ENCODE measurements around the gene YOD1. TPM values are rescaled to one million over a fixed set of nuclear protein-coding genes. Genes with fewer than 3 reads are reported as not detected.

The YOD1 gene
- total RNA-seq, 1 experiment from 2014 or later: 19.2 TPM

- intact Hi-C loops (cut with micrococcal nuclease): loop anchor here (5.0 kb wide), 1 partner anchor 292 kb away; the partner anchor contains the start of gene CD55
These were observed 20.4 kb downstream of the YOD1 start for GRCh38 chr1:207030522-207031009.

GRCh38 chr1:207029701-207030521, 21.1 kb downstream of the YOD1 start:
- Mint-ChIP-seq H3K4me3 (ENCODE audit: unreplicated experiment) (peak overlapping the region; percentile 75), H3K9me3 (ENCODE audit: unreplicated experiment) (no peaks in the 10 kb centered on the region), H3K27me3 (ENCODE audit: insufficient read depth, unreplicated experiment) (no peaks in the 10 kb centered on the region), H3K36me3 (ENCODE audit: insufficient read depth, unreplicated experiment) (peaks cover 20% of the 10 kb centered on the region), H3K4me1 (ENCODE audit: insufficient read depth, unreplicated experiment) (peaks cover 92% of the 10 kb centered on the region), H3K27ac (ENCODE audit: low read depth, unreplicated experiment) (peak overlapping the region; percentile 16)
- peak; percentile 46 for DNase-seq (ENCODE audit: unreplicated experiment)
- intact Hi-C loops (cut with micrococcal nuclease): loop anchor here (5.0 kb wide), 1 partner anchor 292 kb away; the partner anchor contains the start of gene CD55
- CTCF ChIA-PET: interaction anchor here (0.7 to 17.4 kb wide), 12 partner anchors 9 to 469 kb away, joined by 3 to 280 read pairs (median 12); partner anchors contain the start of gene PFKFB2
- TF ChIP-seq, protein P1, sequence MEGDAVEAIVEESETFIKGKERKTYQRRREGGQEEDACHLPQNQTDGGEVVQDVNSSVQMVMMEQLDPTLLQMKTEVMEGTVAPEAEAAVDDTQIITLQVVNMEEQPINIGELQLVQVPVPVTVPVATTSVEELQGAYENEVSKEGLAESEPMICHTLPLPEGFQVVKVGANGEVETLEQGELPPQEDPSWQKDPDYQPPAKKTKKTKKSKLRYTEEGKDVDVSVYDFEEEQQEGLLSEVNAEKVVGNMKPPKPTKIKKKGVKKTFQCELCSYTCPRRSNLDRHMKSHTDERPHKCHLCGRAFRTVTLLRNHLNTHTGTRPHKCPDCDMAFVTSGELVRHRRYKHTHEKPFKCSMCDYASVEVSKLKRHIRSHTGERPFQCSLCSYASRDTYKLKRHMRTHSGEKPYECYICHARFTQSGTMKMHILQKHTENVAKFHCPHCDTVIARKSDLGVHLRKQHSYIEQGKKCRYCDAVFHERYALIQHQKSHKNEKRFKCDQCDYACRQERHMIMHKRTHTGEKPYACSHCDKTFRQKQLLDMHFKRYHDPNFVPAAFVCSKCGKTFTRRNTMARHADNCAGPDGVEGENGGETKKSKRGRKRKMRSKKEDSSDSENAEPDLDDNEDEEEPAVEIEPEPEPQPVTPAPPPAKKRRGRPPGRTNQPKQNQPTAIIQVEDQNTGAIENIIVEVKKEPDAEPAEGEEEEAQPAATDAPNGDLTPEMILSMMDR (IDR thresholded peaks at IDR 0.05; ENCODE audit: unreplicated experiment): no peak
- no TSS peak for BruUV-seq (replicated peaks)
- POLR2A ChIA-PET: interaction anchor here (0.5 to 33.4 kb wide), 22 partner anchors 4 to 1398 kb away, joined by 3 to 2100 read pairs (median 6); partner anchors contain the start of genes C1orf116, CD46, CD55 and EIF2D

More at GRCh38 chr1:207030522-207031009, 20.4 kb downstream of the YOD1 start:
- ChIA-PET POLR2A (interaction anchor here (0.6 to 33.4 kb wide), 21 partner anchors 4 to 837 kb away, joined by 3 to 2100 read pairs (median 7); partner anchors contain the start of genes C1orf116, CD46, CD55 and MAPKAPK2), CTCF (interaction anchor here (0.6 to 17.4 kb wide), 15 partner anchors 10 to 492 kb away, joined by 3 to 280 read pairs (median 4); no protein-coding TSS in a partner anchor)
- peaks cover 14% of the 10 kb centered on the region for H3K36me3 Mint-ChIP-seq (ENCODE audit: insufficient read depth, unreplicated experiment)
- peaks cover 96% of the 10 kb centered on the region for H3K4me1 Mint-ChIP-seq (ENCODE audit: insufficient read depth, unreplicated experiment)
- TF ChIP-seq, protein P1 (IDR thresholded peaks at IDR 0.05; ENCODE audit: unreplicated experiment): no peak
- H3K9me3 Mint-ChIP-seq (ENCODE audit: unreplicated experiment): no peaks in the 10 kb centered on the region
- H3K4me3 Mint-ChIP-seq (ENCODE audit: unreplicated experiment): peak overlapping the region; percentile 75
- H3K27me3 Mint-ChIP-seq (ENCODE audit: insufficient read depth, unreplicated experiment): no peaks in the 10 kb centered on the region
- peak; percentile 48 for DNase-seq (ENCODE audit: unreplicated experiment)
- peak overlapping the region; percentile 86 for H3K27ac Mint-ChIP-seq (ENCODE audit: low read depth, unreplicated experiment)
- no TSS peak for BruUV-seq (replicated peaks)

GRCh38 chr1:207028884-207029650, 21.9 kb downstream of the YOD1 start:
- Mint-ChIP-seq H3K27ac (ENCODE audit: low read depth, unreplicated experiment) (peak overlapping the region; percentile 99), H3K4me1 (ENCODE audit: insufficient read depth, unreplicated experiment) (peaks cover 91% of the 10 kb centered on the region), H3K27me3 (ENCODE audit: insufficient read depth, unreplicated experiment) (no peaks in the 10 kb centered on the region), H3K36me3 (ENCODE audit: insufficient read depth, unreplicated experiment) (peaks cover 29% of the 10 kb centered on the region), H3K4me3 (ENCODE audit: unreplicated experiment) (peak overlapping the region; percentile 38), H3K9me3 (ENCODE audit: unreplicated experiment) (no peaks in the 10 kb centered on the region)
- CTCF ChIA-PET: interaction anchor here (0.5 to 17.4 kb wide), 10 partner anchors 8 to 433 kb away, joined by 3 to 280 read pairs (median 29); partner anchors contain the start of gene PFKFB2
- TF ChIP-seq, protein P1 (IDR thresholded peaks at IDR 0.05; ENCODE audit: unreplicated experiment): no peak
- no TSS peak for BruUV-seq (replicated peaks)
- peak; percentile 85 for DNase-seq (ENCODE audit: unreplicated experiment)
- intact Hi-C loops (cut with micrococcal nuclease): no loop called here
- POLR2A ChIA-PET: interaction anchor here (0.5 to 33.4 kb wide), 17 partner anchors 3 to 1397 kb away, joined by 3 to 2100 read pairs (median 6); partner anchors contain the start of genes C1orf116, CD46, CD55 and EIF2D

Measured in MCF 10A (cell line).